ENCODE results near the gene TMCO2. TPM values are rescaled to one million over a fixed set of nuclear protein-coding genes. Genes with fewer than 3 reads are reported as not detected.

Gene TMCO2
- total and polyA plus RNA-seq, 2 experiments from 2014 or later = not detected

- H3K9me2 ChIP-seq (ENCODE audit: insufficient read depth) = no peaks in the 10 kb centered on the region
- H3K36me3 ChIP-seq (ENCODE audit: insufficient read depth) = peaks cover 27% of the 10 kb centered on the region; the same call in 1 of the 2 replicates
- H3K4me1 ChIP-seq (ENCODE audit: insufficient read depth) = no peaks in the 10 kb centered on the region
- H3K9me3 Mint-ChIP-seq = no peaks in the 10 kb centered on the region
- 0 out of 2 replicates have a peak, but pooled peaks cover 6% of the 10 kb centered on the region for H3K79me2 ChIP-seq (replicated peaks; ENCODE audit: insufficient read depth)
- no peak overlapping the region for H3K4me3 Mint-ChIP-seq
- peaks cover 5% of the 10 kb centered on the region; the same call in 2 of the 3 replicates for H3K4me1 Mint-ChIP-seq
- ATAC-seq (no peak), DNase-seq (ENCODE audit: low spot score) (no peak)
- H3F3A ChIP-seq (replicated peaks; ENCODE audit: low read depth) = no peaks in the 10 kb centered on the region; the same call in 1 of the 2 replicates
- TF ChIP-seq CTCF (conservative IDR thresholded peaks at IDR 0.05; ENCODE audit: low read depth in 2 of 2) = no peak
- no peak for TF ChIP-seq REST (IDR thresholded peaks at IDR 0.05; ENCODE audit: unreplicated experiment)
- no peak for TF ChIP-seq ZNF331 (CRISPR knock-in tag; IDR thresholded peaks at IDR 0.05; ENCODE audit: low read depth)
- TF ChIP-seq EZH2 (IDR thresholded peaks at IDR 0.05; ENCODE audit: low read depth, unreplicated experiment) = no peak
- no peak for TF ChIP-seq JUNB (IDR thresholded peaks at IDR 0.05; ENCODE audit: unreplicated experiment)
- TF ChIP-seq ZNF462 (CRISPR knock-in tag; IDR thresholded peaks at IDR 0.05) = no peak
- no peak for TF ChIP-seq ETS1 (IDR thresholded peaks at IDR 0.05)
- TF ChIP-seq NANOG (IDR thresholded peaks at IDR 0.05; ENCODE audit: borderline replicate concordance) = no peak
- no peak for TF ChIP-seq POLR2AphosphoS5 (IDR thresholded peaks at IDR 0.05; ENCODE audit: low read depth)
- no peak for TF ChIP-seq STAT1 (IDR thresholded peaks at IDR 0.05; ENCODE audit: unreplicated experiment)
- TF ChIP-seq ZNF114 (CRISPR knock-in tag; IDR thresholded peaks at IDR 0.05) = no peak
- no peak for TF ChIP-seq CREB1 (CRISPR knock-in tag; IDR thresholded peaks at IDR 0.05; ENCODE audit: low read depth)
- no peak for TF ChIP-seq EZH2phosphoT487 (IDR thresholded peaks at IDR 0.05; ENCODE audit: unreplicated experiment)
- no peak overlapping the region for H2AFZ ChIP-seq
- H4K20me1 ChIP-seq (replicated peaks; ENCODE audit: insufficient read depth) = peaks cover 16% of the 10 kb centered on the region
- H3K27me3 ChIP-seq (ENCODE audit: insufficient read depth) = no peaks in the 10 kb centered on the region
- no peak overlapping the region for H3K4me3 ChIP-seq
- no peak overlapping the region for H3K27ac ChIP-seq (ENCODE audit: low read depth)
- peaks cover 48% of the 10 kb centered on the region for H3K36me3 Mint-ChIP-seq (ENCODE audit: low read depth)
- no peak overlapping the region for H3K27ac Mint-ChIP-seq
- H3K4me2 ChIP-seq = no peak overlapping the region
- H3K27me3 Mint-ChIP-seq (ENCODE audit: insufficient read depth, low read depth, poor library complexity) = peaks cover 6% of the 10 kb centered on the region
Observed at GRCh38 chr1:40273547-40274166, 25.9 kb downstream of the TMCO2 start.

All from GM23338 (cell line).